GM12872 (cell line): ENCODE results near the gene CNTLN.

Experiments used
- TF ChIP-seq, protein P1 (sequence below): IDR thresholded peaks from 3 replicates; pipeline ENCODE4 v1.5.1; 2011; ENCODE audit warnings: low read depth, mild to moderate bottlenecking, low read length, moderate library complexity; ENCODE audit not compliant: insufficient read depth

CNTLN gene, protein sequence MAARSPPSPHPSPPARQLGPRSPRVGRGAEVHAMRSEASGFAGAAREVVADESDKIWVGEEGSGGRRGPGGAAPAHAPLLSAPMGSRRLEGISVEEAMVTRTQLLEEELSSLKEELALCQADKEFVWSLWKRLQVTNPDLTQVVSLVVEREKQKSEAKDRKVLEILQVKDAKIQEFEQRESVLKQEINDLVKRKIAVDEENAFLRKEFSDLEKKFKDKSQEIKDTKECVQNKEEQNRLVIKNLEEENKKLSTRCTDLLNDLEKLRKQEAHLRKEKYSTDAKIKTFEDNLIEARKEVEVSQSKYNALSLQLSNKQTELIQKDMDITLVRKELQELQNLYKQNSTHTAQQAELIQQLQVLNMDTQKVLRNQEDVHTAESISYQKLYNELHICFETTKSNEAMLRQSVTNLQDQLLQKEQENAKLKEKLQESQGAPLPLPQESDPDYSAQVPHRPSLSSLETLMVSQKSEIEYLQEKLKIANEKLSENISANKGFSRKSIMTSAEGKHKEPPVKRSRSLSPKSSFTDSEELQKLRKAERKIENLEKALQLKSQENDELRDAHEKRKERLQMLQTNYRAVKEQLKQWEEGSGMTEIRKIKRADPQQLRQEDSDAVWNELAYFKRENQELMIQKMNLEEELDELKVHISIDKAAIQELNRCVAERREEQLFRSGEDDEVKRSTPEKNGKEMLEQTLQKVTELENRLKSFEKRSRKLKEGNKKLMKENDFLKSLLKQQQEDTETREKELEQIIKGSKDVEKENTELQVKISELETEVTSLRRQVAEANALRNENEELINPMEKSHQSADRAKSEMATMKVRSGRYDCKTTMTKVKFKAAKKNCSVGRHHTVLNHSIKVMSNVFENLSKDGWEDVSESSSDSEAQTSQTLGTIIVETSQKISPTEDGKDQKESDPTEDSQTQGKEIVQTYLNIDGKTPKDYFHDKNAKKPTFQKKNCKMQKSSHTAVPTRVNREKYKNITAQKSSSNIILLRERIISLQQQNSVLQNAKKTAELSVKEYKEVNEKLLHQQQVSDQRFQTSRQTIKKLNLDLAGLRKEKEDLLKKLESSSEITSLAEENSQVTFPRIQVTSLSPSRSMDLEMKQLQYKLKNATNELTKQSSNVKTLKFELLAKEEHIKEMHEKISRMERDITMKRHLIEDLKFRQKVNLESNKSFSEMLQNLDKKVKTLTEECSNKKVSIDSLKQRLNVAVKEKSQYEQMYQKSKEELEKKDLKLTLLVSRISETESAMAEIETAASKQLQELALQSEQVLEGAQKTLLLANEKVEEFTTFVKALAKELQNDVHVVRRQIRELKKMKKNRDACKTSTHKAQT (N-terminal part only)

DNA sequence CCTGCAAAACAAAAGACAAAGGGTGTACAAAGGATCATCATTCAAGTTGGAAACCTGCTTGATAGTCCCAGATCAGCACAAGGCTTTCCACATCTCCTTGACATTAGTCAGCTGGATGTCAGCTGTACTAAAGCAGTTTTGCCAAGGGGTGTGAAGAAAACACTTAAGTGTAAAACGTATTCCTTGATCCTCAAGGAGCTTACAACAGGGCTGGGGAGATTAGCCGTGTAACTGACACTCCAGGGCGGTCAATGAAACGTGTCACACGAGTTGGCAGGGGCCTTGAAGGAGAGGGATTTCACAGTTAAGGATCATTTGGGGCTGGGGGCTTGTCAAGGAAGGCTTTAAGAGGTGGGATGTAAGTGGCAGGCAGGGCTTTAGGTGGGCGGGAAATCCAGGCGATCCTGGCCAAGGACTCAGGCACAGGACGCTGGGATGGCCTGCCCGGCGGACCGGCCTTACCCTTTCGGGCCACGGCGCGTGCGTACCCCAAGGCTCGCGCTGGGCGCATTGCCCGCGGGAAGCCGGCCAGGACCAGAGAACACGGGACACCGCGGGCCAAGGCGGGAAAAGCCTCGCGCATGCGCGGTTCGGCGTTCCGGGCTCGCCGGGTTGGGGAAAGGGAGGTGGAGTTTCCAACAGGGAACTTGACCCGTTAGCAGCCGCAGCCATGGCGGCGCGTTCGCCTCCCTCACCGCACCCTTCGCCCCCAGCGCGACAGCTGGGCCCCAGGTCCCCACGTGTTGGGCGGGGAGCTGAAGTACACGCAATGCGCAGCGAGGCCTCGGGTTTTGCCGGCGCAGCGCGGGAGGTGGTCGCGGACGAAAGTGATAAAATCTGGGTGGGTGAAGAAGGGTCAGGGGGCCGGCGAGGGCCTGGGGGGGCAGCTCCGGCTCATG is at the start of gene CNTLN:
CNTLN (plus strand) TSS at position 645 of the 899 bp plus-strand sequence; CDS start at position 671, 26 bp downstream.
- TF ChIP-seq, protein P1, sequence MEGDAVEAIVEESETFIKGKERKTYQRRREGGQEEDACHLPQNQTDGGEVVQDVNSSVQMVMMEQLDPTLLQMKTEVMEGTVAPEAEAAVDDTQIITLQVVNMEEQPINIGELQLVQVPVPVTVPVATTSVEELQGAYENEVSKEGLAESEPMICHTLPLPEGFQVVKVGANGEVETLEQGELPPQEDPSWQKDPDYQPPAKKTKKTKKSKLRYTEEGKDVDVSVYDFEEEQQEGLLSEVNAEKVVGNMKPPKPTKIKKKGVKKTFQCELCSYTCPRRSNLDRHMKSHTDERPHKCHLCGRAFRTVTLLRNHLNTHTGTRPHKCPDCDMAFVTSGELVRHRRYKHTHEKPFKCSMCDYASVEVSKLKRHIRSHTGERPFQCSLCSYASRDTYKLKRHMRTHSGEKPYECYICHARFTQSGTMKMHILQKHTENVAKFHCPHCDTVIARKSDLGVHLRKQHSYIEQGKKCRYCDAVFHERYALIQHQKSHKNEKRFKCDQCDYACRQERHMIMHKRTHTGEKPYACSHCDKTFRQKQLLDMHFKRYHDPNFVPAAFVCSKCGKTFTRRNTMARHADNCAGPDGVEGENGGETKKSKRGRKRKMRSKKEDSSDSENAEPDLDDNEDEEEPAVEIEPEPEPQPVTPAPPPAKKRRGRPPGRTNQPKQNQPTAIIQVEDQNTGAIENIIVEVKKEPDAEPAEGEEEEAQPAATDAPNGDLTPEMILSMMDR = no peak

DNA sequence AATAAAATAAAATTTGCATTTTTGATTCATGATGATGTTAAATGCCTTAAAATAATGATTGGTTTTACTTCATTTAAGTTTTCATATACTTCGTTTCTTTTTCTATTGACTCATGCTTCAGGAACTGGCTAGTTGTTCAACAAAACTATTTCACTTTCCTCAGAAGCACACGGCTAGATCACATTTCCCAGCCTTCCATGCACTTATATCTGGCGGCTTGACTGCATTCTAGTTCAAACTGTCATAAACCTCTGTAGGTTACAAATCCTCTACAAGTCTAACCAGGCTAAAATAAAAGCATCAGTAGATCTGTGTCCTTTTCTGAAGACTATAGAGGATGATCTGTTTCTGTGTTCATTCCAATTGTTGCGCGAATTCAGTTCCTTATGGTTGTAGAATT is 46.3 kb upstream of the CNTLN start:
- TF ChIP-seq, protein P1 = no peak

DNA sequence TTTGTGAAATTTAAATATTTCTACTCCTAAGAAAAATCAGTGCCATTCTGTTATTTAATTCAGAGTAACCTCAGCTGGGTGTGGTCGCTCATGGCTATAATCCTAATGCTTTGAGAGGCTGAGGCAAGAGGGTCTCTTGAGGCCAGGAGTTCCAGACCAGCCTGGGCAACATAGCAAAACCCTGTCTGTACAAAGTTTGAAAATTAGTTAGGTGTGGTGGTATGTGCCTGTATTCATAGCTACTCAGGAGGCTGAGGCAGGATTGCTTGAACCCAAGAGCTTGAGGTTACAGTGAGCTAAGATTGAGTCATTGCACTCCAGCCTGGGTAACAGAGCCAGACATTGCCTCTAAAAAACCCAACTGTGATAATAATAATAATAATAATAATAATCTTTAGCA is 44.8 kb upstream of the CNTLN start:
- TF ChIP-seq, protein P1 = no peak

DNA sequence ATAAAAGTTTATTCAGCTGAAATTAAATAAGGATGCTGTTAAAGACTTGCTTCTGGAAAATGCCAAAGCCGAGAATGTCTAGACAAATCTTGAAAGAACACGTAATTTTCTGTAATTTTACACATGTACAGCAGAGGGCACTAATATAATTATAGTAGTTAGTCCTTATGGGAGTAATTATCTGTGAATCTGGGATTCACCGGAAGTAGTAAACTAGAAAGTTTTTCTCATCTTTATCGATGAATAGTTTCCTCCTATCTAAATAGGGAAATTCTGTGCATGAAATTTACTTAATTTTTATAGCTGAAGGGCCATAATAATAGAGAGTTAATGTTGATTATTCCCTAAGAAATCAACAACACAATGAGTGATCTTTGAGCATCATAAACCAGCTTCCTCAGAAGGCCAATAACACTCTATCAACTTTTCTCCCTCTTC is 18.4 kb upstream of the CNTLN start:
- TF ChIP-seq, protein P1 = no peak; the same call in 2 of the 3 replicates

DNA sequence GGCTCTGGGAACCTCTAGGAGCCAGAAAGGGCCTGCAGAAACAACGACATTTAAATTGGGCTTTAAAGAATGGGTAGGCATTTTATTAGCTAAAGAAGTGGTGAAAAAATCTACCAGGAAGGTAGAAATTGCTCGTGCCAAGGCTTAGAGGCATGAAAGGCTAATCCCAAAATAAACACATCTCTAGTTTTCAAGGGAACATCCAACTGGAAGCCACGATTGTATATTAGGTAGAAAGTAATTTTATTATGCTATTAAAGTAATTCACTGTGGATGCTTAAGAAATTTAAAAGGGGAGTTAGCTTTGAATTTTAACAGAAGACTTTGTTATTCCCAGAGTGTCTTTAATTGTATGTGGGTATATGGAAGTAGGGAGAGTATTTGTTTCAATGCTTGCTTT is 17.5 kb upstream of the CNTLN start:
- TF ChIP-seq, protein P1 = no peak

DNA sequence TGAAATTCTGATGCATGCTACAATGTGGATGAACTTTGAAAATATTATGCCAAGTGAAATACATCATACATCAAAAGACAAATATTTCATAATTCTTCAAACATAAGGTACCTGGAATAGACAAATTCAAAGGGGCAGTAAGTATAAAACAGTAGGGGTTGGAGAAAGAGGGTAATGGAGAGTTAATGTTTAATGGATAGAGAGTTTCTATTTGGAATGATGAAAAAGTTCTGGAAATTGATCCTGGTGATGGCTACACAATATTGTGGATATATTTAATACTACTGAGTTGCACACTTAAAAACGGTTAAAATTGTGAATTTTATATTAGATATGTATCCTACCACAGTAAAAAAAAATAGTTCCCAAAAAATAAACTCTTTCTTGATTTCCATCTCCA is 14.6 kb upstream of the CNTLN start:
- TF ChIP-seq, protein P1 = no peak
